Stimulated activated CD4-positive, alpha-beta T cell treated with anti-CD3 and anti-CD28 coated beads, Interleukin-4, amount 100 ng/mL, for 48 hours (primary cell): ENCODE results near the gene ADCY1.

Experiments
- DNase-seq, 2 donors: peaks; one replicate each; pipeline ENCODE4 v3.0.0-alpha.2; 2020; ENCODE audit warnings: low read depth in 2 of 2

ADCY1 gene

DNA sequence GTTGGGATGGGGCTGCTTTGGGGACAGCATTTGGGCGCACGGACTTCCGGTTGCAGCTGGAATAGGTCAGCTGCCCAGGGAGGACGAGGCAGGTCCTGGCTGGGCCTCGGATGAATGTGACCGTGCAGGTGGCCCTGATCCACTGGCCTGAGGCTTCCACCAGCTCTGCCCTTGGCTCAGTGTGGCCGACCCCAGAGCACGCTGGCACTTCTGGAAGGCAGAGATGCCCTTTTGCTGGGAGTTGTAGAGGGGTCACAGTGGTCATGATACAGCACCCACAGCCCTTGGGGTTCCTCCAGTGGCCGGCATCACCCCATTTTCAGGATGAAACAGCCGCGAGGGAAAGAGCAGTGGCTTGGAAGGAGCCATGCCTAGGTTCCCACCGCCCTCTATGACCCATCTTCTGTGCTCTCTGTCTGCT is 19.0 kb downstream of the ADCY1 start:
- no peak for DNase-seq

DNA sequence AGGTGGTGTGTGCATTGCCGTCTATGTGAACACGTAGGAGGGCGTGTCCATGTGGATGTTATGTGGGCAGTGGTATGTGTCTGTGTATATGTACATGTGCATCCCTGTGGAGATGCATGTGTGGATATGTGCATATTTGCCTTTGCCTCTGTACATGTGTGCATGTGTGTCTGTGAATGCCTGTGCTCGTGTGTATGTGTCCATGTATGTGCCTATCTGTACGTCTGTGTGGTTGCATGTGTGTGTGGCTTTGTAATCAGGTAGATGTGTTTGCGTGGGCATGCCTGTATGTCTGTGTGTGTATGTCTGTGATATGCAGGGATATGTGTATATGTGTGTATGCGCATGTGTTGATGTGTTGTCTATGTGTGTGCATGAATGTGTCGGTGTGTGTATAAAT is 19.7 kb downstream of the ADCY1 start:
- DNase-seq, result no peak

DNA sequence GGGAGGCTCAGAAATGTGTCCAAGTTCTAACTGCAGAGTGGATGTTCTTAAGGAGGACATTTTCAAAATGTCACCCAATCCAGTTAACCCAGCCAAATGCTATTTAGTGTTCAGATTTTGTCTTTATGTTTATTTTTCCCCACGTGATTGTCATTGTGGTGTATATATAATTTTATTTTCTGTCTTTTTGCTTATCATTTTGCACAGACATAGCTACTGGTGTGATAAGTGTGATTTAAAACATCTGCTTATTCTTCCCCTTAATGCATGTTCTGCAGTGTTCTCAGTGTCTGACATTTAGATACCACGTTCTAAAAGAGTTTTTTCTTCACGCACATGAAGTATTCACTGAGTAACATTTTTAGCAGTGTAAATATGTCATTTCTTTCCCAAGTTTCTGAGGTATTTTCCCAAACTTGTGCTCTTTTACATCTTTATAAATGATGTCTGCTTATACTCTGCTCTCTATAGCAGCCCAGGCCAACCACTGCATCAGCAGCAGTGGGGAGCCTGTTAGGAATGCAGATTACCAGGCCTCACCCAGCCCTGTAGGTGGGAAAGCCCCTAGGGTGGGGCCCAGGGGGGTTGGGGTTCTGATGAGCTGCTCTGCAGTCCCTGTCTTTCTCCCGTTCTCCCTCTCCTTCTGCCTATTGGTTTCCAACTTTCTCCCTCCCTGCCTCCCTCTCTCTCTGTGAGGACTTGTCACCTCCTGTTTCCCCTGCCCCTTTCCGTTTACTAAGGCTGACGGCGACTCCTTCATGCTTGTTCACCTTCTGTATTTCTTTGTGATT is 20.8 kb downstream of the ADCY1 start:
- no peak for DNase-seq

DNA sequence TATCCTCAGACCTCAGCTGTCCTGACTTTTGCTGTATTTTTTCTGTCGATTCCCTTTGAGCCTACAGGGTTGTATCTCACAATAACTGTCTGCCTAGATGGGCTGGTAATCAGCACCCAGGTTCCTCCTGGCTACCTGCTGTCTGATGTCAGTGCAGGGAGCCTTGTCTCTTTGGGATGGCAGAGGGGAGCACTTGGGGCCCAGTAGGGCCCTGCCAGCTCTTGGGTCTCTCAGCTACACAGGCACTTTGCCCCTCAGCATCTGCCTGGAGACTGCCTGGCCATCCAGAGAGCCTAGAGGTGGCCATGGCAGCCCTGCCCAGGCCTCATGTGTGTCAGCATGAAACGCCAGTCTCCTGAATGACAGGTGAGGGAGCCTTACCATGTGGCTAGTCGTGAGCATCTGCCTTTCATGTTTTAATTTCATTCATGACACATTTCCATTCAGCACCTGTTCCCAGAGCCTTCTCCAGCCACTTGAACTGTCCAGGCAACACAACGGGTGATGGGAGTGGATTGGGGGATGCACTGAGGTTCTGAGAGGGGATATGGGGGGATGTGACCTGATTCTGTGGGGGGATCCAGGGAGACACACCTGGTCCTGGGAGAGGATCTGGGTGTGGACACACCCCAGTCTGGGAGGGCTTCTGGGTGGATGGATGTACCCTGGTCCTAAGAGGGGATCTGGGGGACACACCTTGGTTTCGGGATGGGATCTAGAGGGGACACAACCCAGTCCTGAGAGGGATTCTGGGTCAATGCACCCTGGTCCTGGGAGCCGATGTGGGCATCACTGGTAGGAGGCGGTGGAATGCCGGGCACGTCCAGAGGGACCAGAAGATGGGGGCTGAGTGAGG is 21.9 kb downstream of the ADCY1 start:
- DNase-seq, result no peak

DNA sequence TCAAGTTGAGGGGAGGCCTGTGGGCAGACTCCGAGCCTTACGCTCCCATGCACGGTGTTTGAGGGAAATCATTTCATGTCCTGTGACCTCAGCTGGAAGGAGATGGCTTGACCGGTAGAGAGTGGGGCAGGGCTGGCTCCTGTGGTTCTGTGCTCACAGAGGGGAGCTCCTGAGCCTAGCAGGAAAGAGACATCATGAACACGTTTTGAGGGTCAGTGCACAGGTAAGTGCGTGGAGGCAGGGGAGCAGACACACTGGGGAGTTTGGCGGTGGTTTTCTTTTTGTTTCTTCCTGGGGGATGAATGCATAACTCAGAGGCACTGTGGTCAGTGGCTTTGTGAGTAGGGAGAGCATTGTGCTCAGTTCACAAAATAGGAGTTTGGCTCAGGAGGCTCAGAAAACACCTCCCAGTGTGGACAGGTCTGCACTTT is 22.5 kb downstream of the ADCY1 start:
- DNase-seq, result no peak

DNA sequence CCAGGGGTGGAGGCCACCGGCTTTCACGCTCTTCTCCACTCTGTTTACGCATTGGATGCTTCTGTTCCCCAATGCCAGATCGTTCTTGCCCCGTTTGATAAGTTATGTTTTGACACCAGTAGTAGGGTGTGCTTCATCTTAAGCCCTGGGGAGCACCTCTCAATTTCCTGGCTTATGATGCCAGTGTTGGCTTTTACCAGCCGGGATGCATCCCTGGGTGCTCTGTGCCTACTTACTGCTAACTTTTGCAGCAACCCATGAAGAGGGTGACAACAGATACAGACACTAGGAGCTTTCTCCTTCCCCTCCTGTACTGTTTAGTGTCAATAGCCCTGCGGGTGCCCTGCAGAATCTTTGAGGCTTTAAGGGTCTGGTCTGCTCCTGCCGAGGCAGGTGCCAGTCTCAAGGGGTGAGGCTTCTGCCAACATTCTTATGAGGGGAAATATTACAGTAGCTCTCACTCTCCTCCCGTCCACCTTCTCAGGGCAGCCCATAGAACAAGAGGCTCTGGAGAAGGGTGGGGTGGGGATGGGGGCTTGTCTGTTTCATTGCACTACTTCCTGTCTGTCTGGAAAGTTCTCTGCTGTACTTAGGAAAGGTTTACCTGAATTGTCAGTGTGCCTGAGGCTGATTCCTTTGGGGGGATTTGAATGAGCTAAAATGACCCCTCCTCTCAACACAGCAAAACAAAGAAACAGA is 23.3 kb downstream of the ADCY1 start:
- no peak for DNase-seq

DNA sequence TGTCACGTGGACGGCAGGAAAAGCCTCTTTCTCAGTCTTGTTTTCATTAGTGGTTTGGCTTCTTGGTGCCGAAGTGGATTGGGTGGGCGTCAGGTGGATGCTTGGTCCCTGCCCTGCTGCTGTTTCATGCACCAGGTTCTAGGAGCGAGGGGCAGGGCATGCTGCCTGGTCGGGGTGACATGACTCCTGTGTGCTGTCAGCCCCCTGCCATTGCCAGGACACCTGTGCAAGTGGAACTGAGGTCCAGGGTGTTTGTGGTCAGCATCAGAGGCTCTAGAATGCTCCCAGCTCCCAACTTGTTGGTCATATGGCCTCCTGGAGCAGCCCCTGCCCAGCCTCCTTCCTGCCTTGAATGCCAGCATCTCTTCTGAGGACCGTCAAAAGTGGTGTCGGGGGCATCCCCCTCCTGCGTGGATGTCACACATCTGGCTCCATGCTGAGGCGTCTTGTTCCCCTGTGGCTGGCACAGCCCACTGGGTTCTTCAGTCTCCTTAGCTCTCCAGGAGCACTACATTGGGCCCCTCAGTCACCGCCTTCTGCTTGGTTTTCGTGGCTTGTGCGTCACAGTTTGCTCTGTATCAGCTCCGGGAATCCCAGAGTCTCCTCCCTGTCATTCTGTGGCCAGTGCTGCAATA is 24.8 kb downstream of the ADCY1 start:
- no peak for DNase-seq

DNA sequence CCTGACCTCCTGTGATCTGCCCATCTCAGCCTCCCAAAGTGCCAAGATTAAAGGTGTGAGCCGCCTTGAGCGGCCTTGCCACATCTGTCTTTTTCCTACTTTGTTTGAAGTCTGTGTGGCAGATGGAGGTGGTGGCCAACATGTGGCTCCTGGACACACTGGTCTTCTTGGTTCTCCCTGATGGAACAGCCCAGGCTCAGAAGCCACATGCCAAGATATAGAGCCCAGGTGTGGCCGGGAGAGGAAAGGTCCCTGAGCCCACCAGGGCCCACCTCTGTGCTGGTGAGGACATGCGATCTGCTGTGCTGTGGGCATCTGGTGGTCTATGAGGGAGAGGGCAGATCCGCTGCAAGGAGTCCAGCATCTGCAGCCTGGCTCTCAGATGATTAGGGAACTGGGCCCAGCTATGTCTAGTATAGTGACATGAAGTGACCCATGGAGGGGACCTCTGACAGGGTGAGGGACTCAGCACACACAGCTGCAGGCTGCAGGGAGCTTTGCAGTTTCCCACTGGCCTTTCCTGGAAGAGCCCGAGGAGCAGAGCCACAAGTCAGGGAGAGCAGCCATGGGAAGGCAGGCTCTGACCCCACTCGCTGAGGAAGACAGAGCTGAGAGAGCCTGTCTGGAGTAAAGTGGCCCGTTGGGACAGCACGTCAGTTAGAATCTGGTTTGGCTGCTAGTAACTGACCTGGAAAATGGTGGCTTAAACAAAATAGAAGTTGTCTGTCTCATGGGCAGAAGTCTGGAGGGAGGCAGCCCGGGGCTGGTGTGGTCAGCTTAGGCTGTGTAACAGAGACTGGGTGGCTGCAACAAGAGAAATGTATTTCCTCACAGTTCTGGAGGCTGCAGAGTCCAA is 25.9 kb downstream of the ADCY1 start:
- DNase-seq, result no peak

DNA sequence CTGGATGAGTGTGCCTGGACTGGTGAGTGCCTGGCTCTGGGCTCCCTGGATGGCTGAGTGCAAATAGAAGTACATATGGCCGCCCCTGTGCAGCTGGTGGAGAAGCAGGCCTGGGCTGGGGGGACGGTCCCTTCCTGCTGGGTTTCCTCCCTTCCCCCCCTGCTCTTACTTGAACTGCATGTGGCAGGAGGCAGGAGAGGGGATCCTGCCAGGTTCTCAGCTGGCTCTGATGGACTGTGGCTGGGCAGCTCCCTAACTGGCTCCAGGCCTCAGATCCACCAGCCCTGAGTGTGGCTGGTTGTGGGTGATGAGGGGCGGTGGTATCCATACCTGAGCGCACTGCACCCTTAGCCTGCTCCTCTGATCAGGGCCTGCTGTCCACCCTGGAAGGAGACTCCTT is 26.9 kb downstream of the ADCY1 start:
- no peak for DNase-seq

DNA sequence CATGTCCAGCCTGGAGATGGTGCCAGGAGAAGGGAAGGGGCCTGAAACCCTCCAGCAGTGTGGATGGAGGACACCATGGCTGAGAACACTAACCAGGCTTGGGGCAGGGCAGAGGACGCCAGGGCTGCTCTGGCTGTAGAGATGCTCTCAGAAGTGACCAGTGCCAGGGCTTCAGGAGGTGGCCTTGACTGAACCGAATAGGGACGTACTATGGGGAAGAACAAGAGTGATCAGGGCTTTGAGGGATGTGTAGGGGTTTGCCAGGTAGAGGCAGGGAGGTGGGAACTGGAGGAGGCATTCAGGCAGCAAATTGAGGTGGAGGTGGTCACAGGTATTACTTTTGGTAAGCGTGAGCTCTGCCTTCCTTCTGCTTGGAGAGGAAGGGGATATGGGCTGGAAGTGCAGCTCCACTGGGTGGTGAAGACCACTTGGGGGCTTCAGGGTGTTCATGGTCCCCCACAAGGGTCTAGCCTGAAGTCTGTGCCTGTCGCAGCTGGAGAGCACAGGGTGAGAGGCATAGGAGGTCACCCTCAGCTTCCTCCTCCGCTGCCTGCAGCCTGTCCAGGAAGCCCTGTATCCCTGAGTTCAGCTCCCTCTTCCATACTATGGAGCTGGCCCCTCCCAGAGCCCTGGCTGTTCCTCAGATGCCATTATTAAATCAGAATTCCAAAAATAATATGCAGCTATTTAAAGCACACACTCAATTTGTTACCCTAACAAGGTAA is 27.8 kb downstream of the ADCY1 start:
- DNase-seq, result no peak

DNA sequence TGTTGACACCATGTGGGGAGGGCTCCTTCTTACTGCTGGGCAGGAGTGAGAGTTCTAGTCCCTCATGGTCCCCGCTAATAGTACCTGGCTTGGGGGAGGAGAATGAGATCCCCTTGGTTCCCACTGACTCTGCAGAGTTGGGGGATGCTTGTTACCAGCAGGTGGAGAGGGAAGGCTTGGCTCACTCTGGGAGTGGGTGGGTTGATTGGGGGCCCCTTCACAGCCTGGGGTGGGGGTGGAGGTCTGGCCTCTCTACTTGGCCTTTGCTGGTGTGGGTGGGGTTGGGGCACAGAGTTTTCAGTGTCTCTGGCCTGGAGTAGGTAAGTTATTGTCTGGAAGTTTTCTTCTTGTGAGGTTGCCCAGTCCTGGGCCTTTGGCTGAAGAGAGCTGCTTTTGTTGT is 31.9 kb downstream of the ADCY1 start:
- DNase-seq, result no peak

DNA sequence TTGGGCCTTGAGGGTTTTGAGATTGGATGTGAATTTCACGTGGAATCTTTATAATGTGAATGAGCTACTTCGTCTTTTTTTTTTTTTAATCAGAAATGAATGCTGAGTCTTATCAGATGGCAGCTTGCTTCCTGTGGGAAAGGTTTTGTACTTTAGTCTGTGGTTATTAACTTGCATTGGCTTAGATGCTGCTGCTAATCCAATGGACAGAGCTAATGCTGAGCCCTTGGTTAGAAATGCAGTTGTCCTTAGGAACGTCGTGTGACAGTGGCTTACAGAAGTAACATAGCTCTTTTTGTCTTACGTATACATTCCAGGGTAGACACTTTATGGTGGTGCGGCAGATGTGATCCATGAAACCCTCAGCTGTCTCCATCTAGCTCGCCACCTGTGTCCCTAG is 32.8 kb downstream of the ADCY1 start:
- no peak for DNase-seq

DNA sequence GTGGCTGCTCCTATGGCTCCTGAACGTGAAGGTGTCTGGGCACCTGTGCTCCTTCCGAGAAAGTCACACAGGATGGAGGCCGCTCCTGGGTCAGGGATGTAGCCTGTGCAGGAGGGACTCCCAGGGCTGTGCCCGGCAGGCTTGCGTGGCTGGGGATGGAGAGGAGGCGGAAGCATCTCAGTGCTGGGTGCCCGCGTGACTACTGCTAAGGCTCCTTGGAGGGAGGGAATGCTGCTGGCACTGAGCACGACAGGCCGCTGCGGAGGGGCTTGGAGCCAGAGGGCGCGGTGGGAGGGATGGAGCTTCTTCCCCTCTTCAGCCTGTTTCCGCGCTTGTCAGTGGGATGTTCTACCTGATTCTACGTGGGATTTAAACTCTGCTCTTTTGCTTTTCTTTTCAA is 35.0 kb downstream of the ADCY1 start:
- no peak for DNase-seq

DNA sequence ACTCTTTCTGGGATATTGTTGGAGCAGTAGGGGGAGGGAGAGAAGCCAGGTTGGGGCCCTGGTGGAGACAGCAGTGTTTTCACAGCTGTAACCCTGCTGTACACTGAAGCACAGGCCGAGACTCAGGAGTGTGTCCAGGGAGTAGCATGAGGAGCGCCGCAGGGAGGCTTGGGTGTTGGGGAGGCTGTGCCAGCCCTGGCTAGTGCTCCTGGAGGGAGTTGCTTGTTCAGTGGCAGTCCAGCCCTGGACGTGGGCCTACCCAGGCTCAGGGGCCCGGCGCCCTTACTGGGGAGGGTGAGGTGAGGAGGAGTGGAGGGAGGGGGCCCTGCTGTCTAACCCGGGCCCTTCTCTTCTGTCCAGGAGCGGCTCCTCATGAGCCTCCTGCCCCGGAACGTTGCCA is 35.9 kb downstream of the ADCY1 start:
- no peak for DNase-seq

DNA sequence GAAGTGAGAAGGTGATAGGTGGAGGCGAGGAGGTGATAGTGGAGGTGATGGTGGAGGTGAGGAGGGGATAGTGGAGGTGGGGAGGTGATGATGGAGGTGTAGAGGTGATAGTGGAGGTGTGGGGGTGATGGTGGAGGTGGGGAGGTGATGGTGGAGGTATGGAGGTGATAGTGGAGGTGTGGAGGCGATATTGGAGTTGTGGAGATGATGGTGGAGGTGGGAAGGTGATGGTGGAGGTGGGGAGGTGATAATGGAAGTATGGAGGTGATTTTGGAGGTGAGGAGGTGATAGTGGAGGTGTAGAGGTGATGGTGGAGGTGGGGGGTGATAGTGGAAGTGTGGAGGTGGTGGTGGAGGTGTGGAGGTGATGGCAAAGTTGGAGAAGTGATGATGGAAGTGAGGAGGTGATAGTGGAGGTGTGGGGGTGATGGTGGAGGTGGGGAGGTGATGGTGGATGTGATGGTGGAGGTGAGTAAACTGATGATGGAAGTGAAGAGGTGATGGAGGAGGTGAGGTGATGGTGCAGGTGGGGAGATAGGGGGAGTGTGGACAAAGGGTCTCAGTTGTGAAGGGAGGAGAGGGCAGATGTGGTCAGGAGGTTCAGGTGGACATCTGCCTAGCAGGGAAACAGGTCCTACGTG is 36.6 kb downstream of the ADCY1 start:
- DNase-seq, result no peak

DNA sequence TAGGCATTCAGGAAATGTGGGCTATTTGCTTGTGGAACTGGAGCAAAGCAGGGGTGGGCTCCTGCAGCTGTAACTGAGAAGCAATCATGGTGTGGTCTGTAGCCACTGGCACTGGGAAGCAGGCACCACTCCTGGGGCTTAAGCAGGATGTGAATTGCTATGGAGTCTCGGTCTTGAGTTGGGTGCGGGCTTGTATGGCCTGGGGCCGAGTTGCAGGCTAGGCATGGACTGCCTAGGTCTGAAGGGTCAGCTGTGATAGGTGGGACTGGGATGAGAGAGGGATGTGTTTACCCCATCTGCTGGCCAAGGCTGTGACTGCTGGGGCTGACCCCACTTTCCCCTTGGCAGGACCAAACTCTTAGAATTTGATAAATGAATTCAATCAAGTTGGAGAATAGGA is 43.0 kb downstream of the ADCY1 start:
- no peak for DNase-seq

DNA sequence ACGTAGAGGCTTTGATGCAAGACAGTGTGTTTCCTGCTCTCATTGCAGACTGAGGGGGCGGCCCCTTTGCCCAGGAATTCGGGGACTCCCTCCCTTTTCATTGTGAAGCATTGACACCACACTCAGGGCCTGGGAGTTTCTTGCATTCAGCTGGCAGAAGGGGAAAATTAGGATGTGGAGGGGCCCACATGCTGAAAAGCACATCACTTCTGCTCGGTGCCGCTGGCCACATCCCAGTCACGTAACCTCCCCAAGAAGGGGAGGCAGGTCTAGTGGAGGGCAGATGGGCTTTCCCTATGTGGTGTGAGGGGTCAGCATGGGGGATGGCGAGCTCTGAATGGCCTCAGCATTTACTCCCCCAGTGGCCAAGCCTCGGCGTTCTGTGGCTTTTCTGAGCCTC is 47.9 kb downstream of the ADCY1 start:
- no peak for DNase-seq

DNA sequence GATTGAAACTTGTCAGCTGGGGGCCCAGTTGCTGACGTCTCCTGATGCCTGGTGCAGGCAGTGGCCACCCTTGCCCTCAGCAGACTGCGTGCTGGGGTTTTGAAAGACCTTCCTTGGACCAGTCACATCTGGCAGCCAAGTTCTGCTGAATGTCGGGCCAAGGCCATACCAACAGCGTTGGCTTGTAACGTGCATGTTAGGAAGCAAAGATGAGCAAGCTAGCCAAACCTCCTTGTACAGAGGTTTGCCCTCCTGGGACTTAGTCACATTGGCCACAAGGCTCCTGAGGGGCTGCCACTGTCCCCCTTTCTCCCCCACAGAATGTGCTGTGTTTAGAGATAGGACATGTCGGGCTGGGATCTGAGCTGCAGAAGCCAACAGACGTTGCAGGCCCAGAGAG is 49.0 kb downstream of the ADCY1 start:
- DNase-seq, result no peak

DNA sequence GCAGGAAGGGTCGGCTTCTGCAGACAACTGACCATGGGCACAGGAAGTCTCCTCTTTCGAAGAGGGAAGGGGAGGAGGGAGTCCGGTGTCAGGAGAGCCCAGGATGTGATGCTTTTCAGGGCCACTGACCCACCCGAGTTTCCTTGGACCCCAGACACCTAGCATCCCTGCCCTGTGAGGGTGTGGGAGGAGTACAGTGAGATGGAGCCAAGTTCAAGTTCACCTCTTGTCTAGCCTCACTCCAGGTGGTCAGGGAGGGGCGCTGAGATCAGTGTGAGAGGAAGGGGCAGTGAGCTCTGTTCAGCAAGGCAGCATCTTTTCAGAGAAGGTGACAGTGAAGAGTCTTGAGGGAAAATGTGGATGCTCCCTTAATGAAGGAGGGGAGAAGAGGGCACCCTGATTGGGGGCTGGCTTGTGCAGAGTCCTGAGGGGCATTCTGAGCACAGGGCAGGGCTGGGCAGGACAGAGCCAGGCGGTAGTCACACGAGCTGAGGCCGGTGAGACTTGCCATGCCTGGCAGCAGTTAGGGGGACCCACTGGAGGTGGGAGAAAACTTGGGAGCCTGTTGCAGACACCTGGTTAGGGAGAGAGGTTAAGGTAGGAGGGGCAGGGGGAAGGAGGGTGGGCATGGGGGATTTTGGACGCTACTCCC is 49.7 kb downstream of the ADCY1 start:
- DNase-seq, result no peak

DNA sequence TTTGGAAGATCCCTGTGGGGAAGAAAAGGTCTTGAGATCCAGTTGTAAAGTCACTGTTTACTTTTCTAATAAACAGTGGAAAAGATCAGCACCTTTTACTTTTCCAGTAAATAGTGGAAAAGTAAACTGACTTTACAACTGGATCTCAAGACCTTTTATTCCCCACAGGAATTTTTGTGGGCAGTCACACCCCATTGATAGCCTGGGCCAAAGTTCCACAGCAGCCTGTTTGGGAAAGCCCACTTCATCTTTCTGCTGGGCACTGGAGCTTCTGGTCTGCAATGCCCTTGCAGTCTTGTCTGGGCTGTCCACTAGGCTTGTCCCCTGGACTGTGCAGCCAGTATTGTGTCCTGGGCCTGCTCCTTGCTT is 50.2 kb downstream of the ADCY1 start:
- no peak for DNase-seq
